ENCODE data around the gene TNNC1.

Gene TNNC1

GRCh38 chr3:52456800-52457183 lies 3.0 kb upstream of the TNNC1 start:
- no peak for DNase-seq

- no peak for DNase-seq
Observed at GRCh38 chr3:52456169-52456799, 2.4 kb upstream of the TNNC1 start.

GRCh38 chr3:52455283-52456168 lies 1.7 kb upstream of the TNNC1 start, which contains the start of gene NISCH:
NISCH (plus strand) TSS chr3:52455604; CDS start chr3:52455642, 38 bp downstream.
- peak; percentile 75 for DNase-seq

GRCh38 chr3:52454938-52455282 lies 1.1 kb upstream of the TNNC1 start:
- no peak for DNase-seq

- no peak for DNase-seq
Observed at GRCh38 chr3:52454250-52454937, 553 bp upstream of the TNNC1 start.

GRCh38 chr3:52452570-52453221 lies 1.1 kb downstream of the TNNC1 start:
- no peak for DNase-seq

GRCh38 chr3:52452126-52452525 lies 1.7 kb downstream of the TNNC1 start:
- DNase-seq: no peak

- DNase-seq: no peak
Observed at GRCh38 chr3:52451237-52452083, 2.4 kb downstream of the TNNC1 start.

- no peak for DNase-seq
Observed at GRCh38 chr3:52450489-52451236, 3.2 kb downstream of the TNNC1 start.

- no peak for DNase-seq
Observed at GRCh38 chr3:52447512-52448355, 6.1 kb downstream of the TNNC1 start.

- DNase-seq: peak; percentile 15
Observed at GRCh38 chr3:52446631-52447511, 7.0 kb downstream of the TNNC1 start.

- DNase-seq: no peak
Observed at GRCh38 chr3:52446042-52446441, 7.8 kb downstream of the TNNC1 start.

GRCh38 chr3:52444860-52445793 lies 8.7 kb downstream of the TNNC1 start, which contains the start of gene SEMA3G:
SEMA3G (minus strand) TSS chr3:52445103; CDS start chr3:52445027, 76 bp downstream.
- DNase-seq: no peak

- DNase-seq: no peak
Observed at GRCh38 chr3:52443791-52444687, 9.8 kb downstream of the TNNC1 start.

GRCh38 chr3:52443268-52443610 lies 10.6 kb downstream of the TNNC1 start:
- DNase-seq: no peak

- no peak for DNase-seq
Observed at GRCh38 chr3:52442409-52443267, 11.2 kb downstream of the TNNC1 start.
